ENCODE measurements around the gene GAB2.
A peak's percentile ranks its signal among the peaks of the same experiment; 100 is the strongest.

GAB2 gene

DNA sequence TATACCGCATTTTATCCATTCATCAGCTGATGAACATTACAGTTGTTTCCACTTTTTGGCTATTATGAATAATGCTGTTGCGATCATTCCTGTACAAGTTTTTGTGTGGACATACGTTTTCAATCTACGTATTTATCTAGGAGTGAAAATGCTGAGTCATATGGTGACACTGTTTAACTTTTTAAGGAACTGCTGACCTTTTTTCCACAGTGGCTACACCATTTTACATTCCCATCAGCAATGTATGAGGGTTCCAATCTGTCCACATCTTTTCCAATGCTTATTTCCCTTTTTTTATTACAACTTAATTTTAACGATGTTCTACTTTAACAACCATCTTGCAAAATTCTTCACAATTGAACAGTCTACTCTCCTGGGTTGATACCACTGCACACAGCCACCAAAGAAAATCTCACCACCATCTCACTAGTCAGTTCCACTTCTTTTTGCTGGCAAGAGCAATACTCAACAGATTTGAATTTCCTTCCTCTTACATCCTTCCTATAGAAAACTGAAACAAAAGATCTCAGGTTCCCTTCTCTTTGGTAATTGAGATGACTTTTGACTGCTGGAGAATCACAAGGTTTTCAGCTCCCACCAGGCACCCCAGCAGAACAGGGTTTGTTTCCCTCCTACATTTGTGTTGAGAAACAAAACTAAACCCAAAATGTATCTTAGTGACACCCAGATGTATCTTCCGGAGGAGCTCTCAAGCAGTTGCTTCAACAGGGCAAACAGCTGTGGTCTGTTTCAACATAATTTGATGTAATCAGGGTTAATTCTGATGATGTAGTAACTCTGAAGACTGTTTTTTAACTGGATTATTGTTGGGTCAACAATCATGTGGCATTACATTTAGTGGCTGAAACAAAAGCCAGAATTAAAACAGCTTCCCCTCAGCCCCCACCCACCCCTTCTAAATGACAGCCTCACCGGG is 7.0 kb upstream of the GAB2 start:
- Mint-ChIP-seq H3K9me3 (no peaks in the 10 kb centered on the region), H3K4me1 (peaks cover 5% of the 10 kb centered on the region), H3K27me3 (peaks cover 13% of the 10 kb centered on the region), H3K27ac (ENCODE audit: low read depth) (no peak overlapping the region), H3K36me3 (ENCODE audit: insufficient read depth) (peaks cover 2% of the 10 kb centered on the region), H3K4me3 (no peak overlapping the region)
- ATAC-seq (replicated peaks; ENCODE audit: extremely low read depth, poor library complexity, severe bottlenecking): no peak
- DNase-seq (ENCODE audit: low spot score in 2 of 2): no peak

DNA sequence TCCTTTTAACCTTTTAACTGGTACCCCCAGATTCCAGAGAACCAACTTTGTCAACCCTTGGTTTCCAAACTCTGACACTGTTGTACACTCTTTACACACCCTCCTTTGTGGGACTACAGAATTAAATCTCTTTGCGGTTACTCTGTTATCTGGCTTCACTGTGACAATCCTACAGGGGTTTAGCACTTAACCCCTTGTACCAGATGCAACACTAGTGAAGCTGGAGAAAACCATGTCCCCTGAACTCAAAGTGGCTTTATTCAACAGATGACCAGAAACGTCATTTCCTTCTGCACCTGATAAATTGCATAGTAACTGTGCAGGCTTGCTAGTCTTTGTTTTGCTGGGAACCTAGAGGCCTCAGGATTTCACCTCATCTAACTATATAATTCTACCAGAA is 5.6 kb upstream of the GAB2 start:
- Mint-ChIP-seq H3K27me3 (peaks cover 13% of the 10 kb centered on the region), H3K27ac (ENCODE audit: low read depth) (no peak overlapping the region), H3K4me3 (no peak overlapping the region), H3K4me1 (peaks cover 16% of the 10 kb centered on the region), H3K9me3 (no peaks in the 10 kb centered on the region), H3K36me3 (ENCODE audit: insufficient read depth) (peaks cover 8% of the 10 kb centered on the region)
- DNase-seq (ENCODE audit: low spot score in 2 of 2) (no peak), ATAC-seq (replicated peaks; ENCODE audit: extremely low read depth, poor library complexity, severe bottlenecking) (no peak)

DNA sequence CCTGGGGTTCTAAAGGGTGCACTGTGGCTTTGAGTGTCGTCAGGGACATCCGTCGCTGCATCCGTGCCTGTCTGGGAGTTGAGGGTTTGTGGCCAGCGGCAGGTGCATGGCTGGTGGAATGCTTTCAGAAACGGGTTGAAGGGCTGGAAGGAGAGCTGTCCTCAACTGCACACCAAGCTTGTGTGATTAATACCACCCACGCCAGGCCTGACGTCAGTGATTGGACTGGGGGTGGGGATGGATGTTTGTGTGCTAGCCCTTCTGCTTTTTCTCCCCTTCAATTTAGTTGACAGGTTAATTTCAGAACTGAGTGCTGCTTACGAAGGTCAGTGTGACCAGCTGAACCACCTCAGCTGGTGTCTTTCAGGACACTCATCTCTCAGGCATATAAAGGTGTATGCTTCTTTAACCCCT is 3.2 kb upstream of the GAB2 start:
- Mint-ChIP-seq H3K4me3 (no peak overlapping the region), H3K36me3 (ENCODE audit: insufficient read depth) (peaks cover 13% of the 10 kb centered on the region), H3K27me3 (peaks cover 13% of the 10 kb centered on the region), H3K27ac (ENCODE audit: low read depth) (no peak overlapping the region), H3K4me1 (peaks cover 27% of the 10 kb centered on the region), H3K9me3 (no peaks in the 10 kb centered on the region)
- no peak for ATAC-seq (replicated peaks; ENCODE audit: extremely low read depth, poor library complexity, severe bottlenecking)
- DNase-seq (ENCODE audit: low spot score in 2 of 2): no peak

DNA sequence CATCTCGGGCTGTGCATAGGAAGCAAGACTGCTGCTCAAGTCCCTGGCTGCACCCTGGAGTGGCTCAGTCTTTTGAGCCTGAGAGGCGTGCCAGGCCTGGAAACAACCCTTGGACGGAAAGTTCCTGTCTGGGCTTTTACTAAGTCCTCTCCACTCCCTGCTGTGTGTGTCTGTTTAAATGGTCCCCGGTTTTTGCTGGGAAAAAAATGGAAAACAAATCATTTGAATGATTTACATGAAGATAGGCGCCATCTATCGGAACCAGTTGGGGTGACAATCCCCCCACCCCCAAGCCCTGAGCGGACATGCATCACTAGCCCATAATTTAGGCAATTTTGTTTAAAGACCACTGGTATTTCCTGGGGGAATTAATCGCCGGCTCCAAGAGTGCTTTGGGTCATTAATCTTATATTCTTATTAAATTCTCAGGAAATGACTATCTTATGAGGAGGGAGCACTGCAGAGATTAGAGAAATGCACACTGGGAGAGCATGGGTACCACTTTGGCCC is 2.7 kb upstream of the GAB2 start:
- Mint-ChIP-seq H3K27ac (ENCODE audit: low read depth) (no peak overlapping the region), H3K4me1 (peaks cover 27% of the 10 kb centered on the region), H3K27me3 (peaks cover 13% of the 10 kb centered on the region), H3K4me3 (no peak overlapping the region), H3K36me3 (ENCODE audit: insufficient read depth) (peaks cover 13% of the 10 kb centered on the region), H3K9me3 (no peaks in the 10 kb centered on the region)
- DNase-seq (ENCODE audit: low spot score in 2 of 2) (no peak), ATAC-seq (replicated peaks; ENCODE audit: extremely low read depth, poor library complexity, severe bottlenecking) (no peak)

DNA sequence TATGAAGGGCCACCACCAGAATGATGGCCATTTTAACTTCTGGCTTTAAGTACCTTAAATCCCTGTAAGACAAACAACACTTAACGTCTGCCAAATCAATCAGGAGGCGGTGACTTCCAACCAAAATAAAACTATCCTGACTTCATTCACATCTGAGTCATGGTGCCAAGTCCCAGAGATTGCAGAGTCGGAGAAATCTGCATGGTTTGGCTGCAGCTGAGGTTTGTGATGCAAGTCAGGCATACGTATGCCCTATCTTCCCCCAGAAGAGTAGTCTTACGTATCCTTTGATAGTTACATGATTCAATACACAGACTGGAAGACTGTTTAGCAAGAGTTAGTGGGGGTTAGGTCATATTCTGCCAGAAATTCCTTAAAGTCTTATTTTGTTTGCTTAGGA is 1.7 kb upstream of the GAB2 start:
- no peaks in the 10 kb centered on the region for H3K9me3 Mint-ChIP-seq
- no peak for DNase-seq (ENCODE audit: low spot score in 2 of 2)
- H3K36me3 Mint-ChIP-seq (ENCODE audit: insufficient read depth): peaks cover 13% of the 10 kb centered on the region
- peaks cover 27% of the 10 kb centered on the region for H3K4me1 Mint-ChIP-seq
- no peak for ATAC-seq (replicated peaks; ENCODE audit: extremely low read depth, poor library complexity, severe bottlenecking)
- peak overlapping the region; percentile 69 for H3K4me3 Mint-ChIP-seq
- H3K27me3 Mint-ChIP-seq: peaks cover 13% of the 10 kb centered on the region
- no peak overlapping the region for H3K27ac Mint-ChIP-seq (ENCODE audit: low read depth)

DNA sequence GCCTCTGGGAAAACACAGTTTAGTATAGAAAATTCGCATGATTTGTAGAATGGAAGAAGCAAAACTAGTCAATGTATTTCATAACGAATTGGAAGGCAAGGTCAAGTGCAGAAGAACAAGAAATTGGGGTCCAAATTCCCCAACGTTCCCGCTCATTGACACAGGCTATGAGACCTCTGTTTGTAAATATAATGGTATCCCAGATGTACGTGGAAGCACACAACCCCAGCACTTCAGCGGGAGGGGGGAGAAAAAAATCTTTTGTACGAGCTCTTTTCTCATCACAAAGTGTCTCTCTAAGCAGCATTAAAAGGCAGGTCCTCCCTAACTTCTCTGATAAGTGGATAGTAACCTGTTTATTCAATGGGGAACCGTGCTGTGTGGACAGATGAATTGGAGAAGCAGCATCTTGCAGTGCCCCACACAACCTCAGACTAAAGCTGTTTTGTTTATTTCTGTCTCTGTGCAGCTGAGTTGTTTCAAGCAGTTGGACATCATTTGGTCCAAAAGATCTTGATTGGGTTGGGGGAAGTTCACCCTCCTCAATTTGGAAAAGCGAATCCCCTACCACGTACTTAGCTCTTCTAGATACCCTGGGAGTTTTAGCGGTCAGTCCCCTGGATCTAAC is 1.1 kb upstream of the GAB2 start:
- Mint-ChIP-seq H3K4me1 (peaks cover 27% of the 10 kb centered on the region), H3K27me3 (peaks cover 13% of the 10 kb centered on the region), H3K36me3 (ENCODE audit: insufficient read depth) (peaks cover 14% of the 10 kb centered on the region), H3K9me3 (no peaks in the 10 kb centered on the region), H3K27ac (ENCODE audit: low read depth) (no peak overlapping the region), H3K4me3 (peak overlapping the region; percentile 69)
- ATAC-seq (replicated peaks; ENCODE audit: extremely low read depth, poor library complexity, severe bottlenecking) (no peak), DNase-seq (ENCODE audit: low spot score in 2 of 2) (no peak)

DNA sequence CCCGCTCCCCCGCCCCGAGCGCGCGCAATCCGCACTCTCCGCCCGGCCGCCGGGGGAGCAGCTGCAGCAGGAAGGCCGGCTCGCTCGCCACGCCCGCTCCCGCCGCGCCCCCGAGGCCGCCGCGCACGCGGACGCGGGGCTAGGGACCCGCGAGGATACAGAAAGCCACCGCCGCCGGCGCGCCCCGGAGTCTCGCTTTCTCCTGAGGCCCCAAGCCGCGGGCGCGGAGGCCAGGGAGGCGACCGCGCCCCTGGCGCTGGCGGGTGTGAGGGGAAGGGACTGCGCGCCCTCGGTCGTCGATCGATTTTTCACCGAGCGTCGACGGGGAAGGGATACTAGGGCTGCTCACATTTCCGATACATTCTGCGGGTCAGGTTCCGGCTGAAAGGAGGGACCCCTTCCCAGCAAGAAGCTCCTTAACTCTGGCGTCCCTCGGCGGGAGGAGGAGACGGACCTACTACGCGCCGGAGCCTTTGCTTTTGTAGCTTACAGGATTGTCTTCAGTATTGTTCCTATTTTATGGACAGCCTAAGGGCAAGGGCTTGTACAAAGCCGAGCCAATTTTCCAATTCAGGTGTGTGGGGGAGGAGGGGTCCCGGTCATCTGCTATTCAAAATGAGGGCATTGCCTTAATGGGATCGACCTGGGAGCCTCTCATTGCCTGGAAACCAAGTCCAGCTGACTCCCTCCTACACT is 416 bp upstream of the GAB2 start:
- peak; percentile 55 to 63 for DNase-seq (ENCODE audit: low spot score in 2 of 2)
- Mint-ChIP-seq H3K4me1 (peaks cover 27% of the 10 kb centered on the region), H3K4me3 (peak overlapping the region; percentile 69), H3K36me3 (ENCODE audit: insufficient read depth) (peaks cover 14% of the 10 kb centered on the region), H3K27ac (ENCODE audit: low read depth) (no peak overlapping the region), H3K9me3 (no peaks in the 10 kb centered on the region), H3K27me3 (peaks cover 13% of the 10 kb centered on the region)
- ATAC-seq (replicated peaks; ENCODE audit: extremely low read depth, poor library complexity, severe bottlenecking): peak; percentile 77

DNA sequence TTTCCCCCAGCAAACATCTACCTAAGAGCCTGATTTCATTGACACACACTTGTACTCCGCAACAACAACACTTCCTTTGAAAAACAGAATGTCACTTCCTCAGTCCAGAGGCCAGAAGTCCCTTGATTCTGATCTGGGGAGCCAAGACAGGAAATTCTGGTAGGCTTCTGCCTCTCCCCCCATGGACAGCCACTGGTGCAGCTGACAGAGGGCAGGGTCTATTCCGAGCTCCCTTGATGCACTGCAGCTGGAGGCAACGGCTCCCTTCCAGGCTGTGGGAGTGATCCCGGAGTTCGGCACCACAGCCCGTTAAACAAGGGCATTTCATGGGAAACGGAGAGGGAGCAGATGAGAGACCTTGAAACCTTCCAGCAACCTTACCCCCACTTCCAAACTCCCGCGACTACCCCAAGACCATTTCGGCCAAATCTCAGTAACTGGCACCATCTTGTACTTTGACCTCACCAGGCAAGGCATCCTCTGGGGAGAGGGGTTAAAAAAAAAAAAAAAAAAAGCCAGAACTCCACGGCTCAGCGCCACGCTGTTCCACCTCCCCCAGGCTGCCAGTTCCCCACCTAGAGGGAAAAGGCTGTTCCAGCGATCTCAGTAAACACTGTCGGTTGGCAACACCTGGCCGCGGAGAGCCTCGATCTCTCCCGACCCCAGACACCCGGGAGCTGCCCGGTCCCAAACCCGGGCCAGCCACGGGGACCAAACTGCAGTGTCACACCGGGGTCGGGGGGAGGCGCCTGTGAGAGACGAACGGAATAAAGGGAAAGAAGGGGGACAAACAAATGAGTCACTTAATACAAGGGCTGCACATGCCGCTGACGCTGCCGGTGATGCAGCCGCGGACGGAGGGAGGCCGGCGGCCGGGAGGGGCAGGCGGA is 1.1 kb downstream of the GAB2 start:
- H3K4me1 Mint-ChIP-seq: peaks cover 27% of the 10 kb centered on the region
- peak; percentile 63 to 66 for DNase-seq (ENCODE audit: low spot score in 2 of 2)
- ATAC-seq (replicated peaks; ENCODE audit: extremely low read depth, poor library complexity, severe bottlenecking): peak; percentile 53
- peaks cover 14% of the 10 kb centered on the region for H3K36me3 Mint-ChIP-seq (ENCODE audit: insufficient read depth)
- H3K27me3 Mint-ChIP-seq: peaks cover 13% of the 10 kb centered on the region
- peak overlapping the region; percentile 93 for H3K4me3 Mint-ChIP-seq
- H3K27ac Mint-ChIP-seq (ENCODE audit: low read depth): peak overlapping the region; percentile 87
- no peaks in the 10 kb centered on the region for H3K9me3 Mint-ChIP-seq

DNA sequence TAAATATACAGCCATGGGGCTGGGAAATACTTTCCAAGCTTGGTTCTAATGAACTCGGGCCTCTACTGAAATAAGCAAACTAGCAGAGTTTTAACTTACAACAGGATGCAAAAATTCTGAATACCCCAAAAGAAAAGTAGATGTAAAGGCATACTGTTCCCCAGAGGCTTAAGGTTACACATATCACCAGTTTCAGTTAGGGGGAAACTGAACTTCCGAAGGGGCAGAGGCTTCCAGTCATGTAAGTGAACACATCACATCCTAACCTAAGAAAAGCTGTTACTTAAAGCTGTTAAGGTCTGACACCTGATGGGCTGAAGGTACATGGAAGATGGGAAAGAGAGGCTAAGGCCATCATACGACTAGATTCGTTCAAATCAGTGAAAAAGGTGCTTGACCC is 2.3 kb downstream of the GAB2 start:
- Mint-ChIP-seq H3K4me1 (peaks cover 25% of the 10 kb centered on the region), H3K9me3 (no peaks in the 10 kb centered on the region), H3K27ac (ENCODE audit: low read depth) (no peak overlapping the region), H3K36me3 (ENCODE audit: insufficient read depth) (peaks cover 14% of the 10 kb centered on the region), H3K4me3 (peak overlapping the region; percentile 28), H3K27me3 (peaks cover 6% of the 10 kb centered on the region)
- DNase-seq (ENCODE audit: low spot score in 2 of 2) (no peak), ATAC-seq (replicated peaks; ENCODE audit: extremely low read depth, poor library complexity, severe bottlenecking) (no peak)

DNA sequence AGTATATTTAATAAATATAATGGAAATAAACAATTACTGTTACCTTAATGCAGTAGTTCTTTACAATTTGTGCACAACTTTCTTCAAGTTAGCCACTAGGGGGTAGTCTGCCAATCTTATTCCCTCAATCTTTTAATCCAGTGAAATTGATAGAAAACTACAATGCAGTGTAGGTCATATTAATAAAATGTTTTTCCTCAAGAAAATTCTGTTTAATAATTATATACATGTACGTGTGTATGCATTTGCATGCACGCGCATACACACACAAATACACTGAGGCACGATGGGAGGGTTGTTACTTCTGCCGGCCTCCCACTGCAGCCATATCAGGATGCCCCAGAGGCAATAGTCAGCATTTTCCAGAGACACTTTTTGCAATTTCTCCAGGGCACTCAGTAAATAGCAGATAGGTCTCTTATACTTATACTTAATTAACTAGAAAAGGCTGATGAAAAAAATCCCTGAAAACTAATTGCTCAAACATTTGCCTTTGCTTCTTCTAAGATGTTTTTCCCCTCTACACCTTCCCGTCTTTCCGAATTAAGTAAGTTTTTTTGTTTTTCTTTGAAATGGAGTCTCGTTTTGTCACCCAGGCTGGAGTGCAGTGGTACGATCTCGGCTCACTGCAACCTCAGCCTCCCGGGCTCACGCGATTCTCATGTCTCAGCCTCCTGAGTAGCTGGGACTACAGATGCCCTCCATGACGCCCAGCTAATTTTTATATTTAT is 3.1 kb downstream of the GAB2 start:
- peaks cover 22% of the 10 kb centered on the region for H3K4me1 Mint-ChIP-seq
- H3K4me3 Mint-ChIP-seq: no peak overlapping the region
- no peaks in the 10 kb centered on the region for H3K9me3 Mint-ChIP-seq
- H3K27me3 Mint-ChIP-seq: no peaks in the 10 kb centered on the region
- ATAC-seq (replicated peaks; ENCODE audit: extremely low read depth, poor library complexity, severe bottlenecking) (no peak), DNase-seq (ENCODE audit: low spot score in 2 of 2) (no peak)
- H3K36me3 Mint-ChIP-seq (ENCODE audit: insufficient read depth): peaks cover 14% of the 10 kb centered on the region
- no peak overlapping the region for H3K27ac Mint-ChIP-seq (ENCODE audit: low read depth)

DNA sequence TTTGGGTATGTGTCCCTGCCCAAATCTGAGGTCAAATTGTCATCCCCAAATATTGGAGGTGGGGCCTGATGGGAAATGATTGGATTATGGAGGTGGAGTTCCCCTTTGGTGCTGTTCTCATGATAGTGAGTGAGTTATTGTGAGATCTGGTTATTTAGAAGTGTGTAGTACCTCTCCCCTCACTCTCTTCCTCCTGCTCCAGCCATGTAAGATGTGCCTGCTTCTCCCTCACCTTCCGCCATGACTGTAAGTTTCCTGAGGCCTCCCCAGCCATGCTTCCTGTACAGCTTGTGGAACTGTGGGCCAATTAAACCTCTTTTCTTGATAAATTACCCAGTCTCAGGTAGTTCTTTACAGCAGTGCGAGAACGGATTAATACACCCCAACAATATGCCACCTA is 9.0 kb downstream of the GAB2 start:
- no peak overlapping the region for H3K4me3 Mint-ChIP-seq
- no peak for DNase-seq (ENCODE audit: low spot score in 2 of 2)
- H3K27me3 Mint-ChIP-seq: peaks cover 9% of the 10 kb centered on the region
- no peaks in the 10 kb centered on the region for H3K36me3 Mint-ChIP-seq (ENCODE audit: insufficient read depth)
- ATAC-seq (replicated peaks; ENCODE audit: extremely low read depth, poor library complexity, severe bottlenecking): no peak
- no peaks in the 10 kb centered on the region for H3K9me3 Mint-ChIP-seq
- no peak overlapping the region for H3K27ac Mint-ChIP-seq (ENCODE audit: low read depth)
- H3K4me1 Mint-ChIP-seq: no peaks in the 10 kb centered on the region
